ENCODE data around the gene GSTM3.
"Not testable (repeated sequence)": the region's sequence is repeated elsewhere in the genome, so short reads cannot be mapped to it uniquely, and the experiment has no call there.

GRCh38 chr1:109695138-109695537 lies 45.7 kb downstream of the GSTM3 start:
- not testable (repeated sequence) for TF ChIP-seq EZH2phosphoT487 (IDR thresholded peaks at IDR 0.05; ENCODE audit: borderline replicate concordance, low read depth, low read length); CTCF (conservative IDR thresholded peaks at IDR 0.05; ENCODE audit: low read length)

All from OCI-LY7 (cell line).